IPS-18c (cell line): Measurements from ENCODE around the gene KCNK3.

Experiments
- H3K4me3 ChIP-seq: 2 replicates; pipeline ENCODE4 v1.7.0; 2013; ENCODE audit warnings: low read depth, mild to moderate bottlenecking, low read length, moderate library complexity; ENCODE audit not compliant: insufficient read depth
- H3K9me3 ChIP-seq: one replicate; pipeline ENCODE4 v1.6.1; 2013; ENCODE audit warnings: mild to moderate bottlenecking, low read length, moderate library complexity; ENCODE audit not compliant: control insufficient read depth, insufficient read depth

The KCNK3 gene

DNA sequence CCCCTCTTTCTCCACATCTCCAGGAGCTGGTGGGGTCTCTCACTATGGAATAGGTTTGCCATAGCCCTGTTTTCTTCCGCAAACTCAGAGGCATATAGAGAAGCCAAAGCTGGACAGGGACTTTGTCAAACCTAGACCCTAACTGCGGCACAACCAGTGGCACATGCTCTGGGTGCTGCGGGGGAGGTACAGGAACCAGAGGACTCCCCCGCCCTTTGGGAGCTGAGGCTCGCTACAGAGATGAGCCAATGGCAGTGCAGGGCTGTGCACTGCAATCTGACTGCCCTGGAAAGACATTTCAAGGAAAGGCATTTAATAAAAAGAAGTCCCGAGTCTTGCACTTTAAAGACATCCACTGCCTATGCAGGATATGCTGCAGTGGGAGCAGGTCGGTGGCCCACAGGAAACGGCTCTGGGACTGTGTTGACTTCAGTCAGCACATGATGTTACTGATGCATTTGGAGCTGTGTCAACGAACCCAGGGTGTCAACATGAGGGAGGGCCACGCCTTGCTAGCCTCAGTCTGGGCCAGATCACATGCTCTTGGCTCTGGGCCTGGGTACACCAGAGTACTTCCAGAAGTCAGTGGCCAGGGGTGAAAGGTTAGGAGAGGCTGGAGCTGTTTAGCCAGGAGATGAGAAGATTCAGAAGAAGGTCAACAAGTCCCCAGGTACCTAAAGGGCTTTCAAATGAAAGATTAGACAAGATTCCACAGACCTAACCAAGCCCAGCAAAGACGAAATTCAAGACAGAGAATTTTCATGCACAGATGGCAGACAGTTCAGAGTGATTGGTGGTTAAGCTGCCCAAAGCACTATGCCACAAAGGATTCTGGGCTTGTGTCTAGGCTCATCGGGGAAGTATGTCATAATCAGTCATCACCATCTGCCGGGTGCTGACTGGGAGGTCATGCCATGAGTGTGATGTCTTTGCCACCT, 79.8 kb downstream of the KCNK3 start:
- Histone ChIP-seq H3K4me3 (no peak overlapping the region), H3K9me3 (no peaks in the 10 kb centered on the region)

GRCh38 chr2:26776195-26776800, 83.8 kb downstream of the KCNK3 start:
- H3K4me3 ChIP-seq: no peak overlapping the region
- no peaks in the 10 kb centered on the region for H3K9me3 ChIP-seq

GRCh38 chr2:26778098-26778497, 85.6 kb downstream of the KCNK3 start:
- Histone ChIP-seq H3K4me3 (no peak overlapping the region), H3K9me3 (no peaks in the 10 kb centered on the region)

GRCh38 chr2:26778507-26778906, 86.0 kb downstream of the KCNK3 start:
- Histone ChIP-seq H3K4me3 (no peak overlapping the region), H3K9me3 (no peaks in the 10 kb centered on the region)

- H3K4me3 ChIP-seq: no peak overlapping the region
- no peaks in the 10 kb centered on the region for H3K9me3 ChIP-seq
These were observed 87.8 kb downstream of the KCNK3 start for GRCh38 chr2:26780203-26780760.
